Panc1 (cell line): ENCODE data around the gene NCKAP1. TPM values are rescaled to one million over a fixed set of nuclear protein-coding genes. Genes with fewer than 3 reads are reported as not detected.

ENCODE experiments used
- ATAC-seq: fragments of 200-7000 bp; cut with Tn5 transposase; 2 replicates; pipeline ENCODE4 v1.9.1; 2020; ENCODE audit warnings: mild to moderate bottlenecking, moderate library complexity
- BruUV-seq: library from RNA; stranded (reverse); fragments of 400-500 nt; replicated peaks from 2 replicates; lab custom pipeline; 2021; lab: Mats Ljungman, UMichigan
- CTCF ChIA-PET: fragments of 300-600 bp; sonication (Branson Sonifier 250); formaldehyde crosslinking; loops from one replicate; lab custom pipeline; 2022; ENCODE audit warnings: antibody characterized with exemption; lab: Charles Lee
- POLR2A ChIA-PET: fragments of 300-600 bp; sonication (Branson Sonifier 250); formaldehyde crosslinking; loops from one replicate; lab custom pipeline; 2022; ENCODE audit warnings: antibody characterized with exemption; lab: Charles Lee
- DNase-seq: peaks from one replicate; pipeline ENCODE4 v3.0.0-alpha.2; 2010; ENCODE audit warnings: low read depth, low spot score
- H3K27ac ChIP-seq: 2 replicates; pipeline ENCODE4 v1.5.1; 2011; ENCODE audit warnings: mild to moderate bottlenecking, low read length, inconsistent platforms
- H3K27me3 ChIP-seq: fragments of 200-500 bp; sonication (Bioruptor generic); 2 replicates; pipeline ENCODE4 v1.6.0; 2014; ENCODE audit warnings: low read length, inconsistent platforms; ENCODE audit not compliant: control insufficient read depth, insufficient read depth
- H3K36me3 ChIP-seq: fragments of 200-500 bp; sonication (Bioruptor generic); 2 replicates; pipeline ENCODE4 v1.5.1; 2014; ENCODE audit warnings: inconsistent platforms, mild to moderate bottlenecking, low read length, moderate library complexity; ENCODE audit not compliant: control insufficient read depth, insufficient read depth
- H3K4me1 ChIP-seq: 2 replicates; pipeline ENCODE4 v1.5.1; 2011; ENCODE audit warnings: inconsistent platforms, mild to moderate bottlenecking, low read length, moderate library complexity; ENCODE audit not compliant: control insufficient read depth, insufficient read depth
- H3K4me3 ChIP-seq, 2 experiments: 2 replicates each; pipeline ENCODE4 v1.5.1; 2011 to 2012; ENCODE audit warnings: low read depth in 2 of 2, low read length in 2 of 2, mild to moderate bottlenecking in 2 of 2, inconsistent platforms in 1 of 2, moderate library complexity in 1 of 2
- H3K9me3 ChIP-seq: fragments of 200-500 bp; sonication (Bioruptor generic); 2 replicates; pipeline ENCODE4 v1.5.1; 2014; ENCODE audit warnings: low read depth, mild to moderate bottlenecking, inconsistent platforms, low read length, moderate library complexity; ENCODE audit not compliant: control insufficient read depth, insufficient read depth
- POLR2AphosphoS5 ChIP-seq: IDR thresholded peaks from 2 replicates; pipeline ENCODE4 v1.6.1; 2012; ENCODE audit warnings: mild to moderate bottlenecking, low read depth, low read length, moderate library complexity
- SIN3A ChIP-seq: IDR thresholded peaks from 2 replicates; pipeline ENCODE4 v1.6.1; 2012; ENCODE audit warnings: low read depth, mild to moderate bottlenecking, low read length, moderate library complexity, borderline replicate concordance; ENCODE audit not compliant: insufficient read depth
- TCF7L2 ChIP-seq: IDR thresholded peaks from 2 replicates; pipeline ENCODE4 v1.6.1; 2011; ENCODE audit warnings: mild to moderate bottlenecking, low read depth, low read length, inconsistent platforms
- in situ Hi-C: cut with HindIII; loops from 2 replicates; pipeline ENCODE4 v1.10.0; 2016; ENCODE audit warnings: low sequenced_read_pairs, low pct_unique_long_range_greater_than_20kb
- intact Hi-C: fragments of 100-400 bp; cut with micrococcal nuclease; formaldehyde crosslinking; loops from one replicate; pipeline ENCODE4 v1.10.0; 2022; ENCODE audit not compliant: unreplicated experiment
- total RNA-seq: library from RNA; stranded (reverse); gene quantifications from one replicate; pipeline ENCODE4 v1.2.1, GENCODE V29; 2021; ENCODE audit not compliant: unreplicated experiment
- TF ChIP-seq, protein P1 (sequence below): fragments of 450-650 bp; IDR thresholded peaks from 2 replicates; pipeline ENCODE4 v1.5.1; 2017; ENCODE audit warnings: mild to moderate bottlenecking
- TF ChIP-seq, protein P2 (sequence below), 2 experiments: IDR thresholded peaks; 2 replicates each; pipeline ENCODE4 v1.6.1; 2011 to 2012; ENCODE audit warnings: low read depth in 2 of 2, control low read depth in 1 of 2, low read length in 1 of 2, mild to moderate bottlenecking in 1 of 2, moderate library complexity in 1 of 2; ENCODE audit not compliant: insufficient read depth in 1 of 2

NCKAP1 gene
- total RNA-seq, 1 experiment from 2014 or later, result 174 TPM

DNA sequence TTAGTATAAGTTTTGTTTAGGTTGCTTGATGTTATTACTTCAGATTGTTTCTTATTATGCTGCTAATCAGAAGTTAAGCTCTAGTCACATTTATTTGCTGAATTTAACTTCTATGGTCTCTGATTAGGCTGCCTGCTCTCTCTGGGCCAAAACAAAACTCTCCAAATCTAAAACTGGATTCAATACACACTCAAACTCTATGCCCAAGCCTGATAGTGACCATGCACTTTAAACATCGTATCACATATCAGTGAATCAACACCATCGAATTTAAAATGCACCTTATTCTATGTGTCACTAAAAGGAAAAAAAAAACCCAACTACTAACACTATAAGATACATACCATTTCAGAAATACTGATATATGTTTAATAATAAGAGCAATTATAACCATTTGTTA, 94.9 kb downstream of the NCKAP1 start:
- Histone ChIP-seq H3K27me3 (no peaks in the 10 kb centered on the region), H3K36me3 (peaks cover 17% of the 10 kb centered on the region), H3K27ac (no peak overlapping the region), H3K4me3 (no peak overlapping the region), H3K4me1 (no peaks in the 10 kb centered on the region), H3K9me3 (no peaks in the 10 kb centered on the region)
- no TSS peak for BruUV-seq
- TF ChIP-seq POLR2AphosphoS5 (no peak), SIN3A (no peak), TCF7L2 (no peak)
- TF ChIP-seq, protein P1, sequence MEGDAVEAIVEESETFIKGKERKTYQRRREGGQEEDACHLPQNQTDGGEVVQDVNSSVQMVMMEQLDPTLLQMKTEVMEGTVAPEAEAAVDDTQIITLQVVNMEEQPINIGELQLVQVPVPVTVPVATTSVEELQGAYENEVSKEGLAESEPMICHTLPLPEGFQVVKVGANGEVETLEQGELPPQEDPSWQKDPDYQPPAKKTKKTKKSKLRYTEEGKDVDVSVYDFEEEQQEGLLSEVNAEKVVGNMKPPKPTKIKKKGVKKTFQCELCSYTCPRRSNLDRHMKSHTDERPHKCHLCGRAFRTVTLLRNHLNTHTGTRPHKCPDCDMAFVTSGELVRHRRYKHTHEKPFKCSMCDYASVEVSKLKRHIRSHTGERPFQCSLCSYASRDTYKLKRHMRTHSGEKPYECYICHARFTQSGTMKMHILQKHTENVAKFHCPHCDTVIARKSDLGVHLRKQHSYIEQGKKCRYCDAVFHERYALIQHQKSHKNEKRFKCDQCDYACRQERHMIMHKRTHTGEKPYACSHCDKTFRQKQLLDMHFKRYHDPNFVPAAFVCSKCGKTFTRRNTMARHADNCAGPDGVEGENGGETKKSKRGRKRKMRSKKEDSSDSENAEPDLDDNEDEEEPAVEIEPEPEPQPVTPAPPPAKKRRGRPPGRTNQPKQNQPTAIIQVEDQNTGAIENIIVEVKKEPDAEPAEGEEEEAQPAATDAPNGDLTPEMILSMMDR, result no peak
- TF ChIP-seq, protein P2, sequence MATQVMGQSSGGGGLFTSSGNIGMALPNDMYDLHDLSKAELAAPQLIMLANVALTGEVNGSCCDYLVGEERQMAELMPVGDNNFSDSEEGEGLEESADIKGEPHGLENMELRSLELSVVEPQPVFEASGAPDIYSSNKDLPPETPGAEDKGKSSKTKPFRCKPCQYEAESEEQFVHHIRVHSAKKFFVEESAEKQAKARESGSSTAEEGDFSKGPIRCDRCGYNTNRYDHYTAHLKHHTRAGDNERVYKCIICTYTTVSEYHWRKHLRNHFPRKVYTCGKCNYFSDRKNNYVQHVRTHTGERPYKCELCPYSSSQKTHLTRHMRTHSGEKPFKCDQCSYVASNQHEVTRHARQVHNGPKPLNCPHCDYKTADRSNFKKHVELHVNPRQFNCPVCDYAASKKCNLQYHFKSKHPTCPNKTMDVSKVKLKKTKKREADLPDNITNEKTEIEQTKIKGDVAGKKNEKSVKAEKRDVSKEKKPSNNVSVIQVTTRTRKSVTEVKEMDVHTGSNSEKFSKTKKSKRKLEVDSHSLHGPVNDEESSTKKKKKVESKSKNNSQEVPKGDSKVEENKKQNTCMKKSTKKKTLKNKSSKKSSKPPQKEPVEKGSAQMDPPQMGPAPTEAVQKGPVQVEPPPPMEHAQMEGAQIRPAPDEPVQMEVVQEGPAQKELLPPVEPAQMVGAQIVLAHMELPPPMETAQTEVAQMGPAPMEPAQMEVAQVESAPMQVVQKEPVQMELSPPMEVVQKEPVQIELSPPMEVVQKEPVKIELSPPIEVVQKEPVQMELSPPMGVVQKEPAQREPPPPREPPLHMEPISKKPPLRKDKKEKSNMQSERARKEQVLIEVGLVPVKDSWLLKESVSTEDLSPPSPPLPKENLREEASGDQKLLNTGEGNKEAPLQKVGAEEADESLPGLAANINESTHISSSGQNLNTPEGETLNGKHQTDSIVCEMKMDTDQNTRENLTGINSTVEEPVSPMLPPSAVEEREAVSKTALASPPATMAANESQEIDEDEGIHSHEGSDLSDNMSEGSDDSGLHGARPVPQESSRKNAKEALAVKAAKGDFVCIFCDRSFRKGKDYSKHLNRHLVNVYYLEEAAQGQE (IDR thresholded peaks at IDR 0.05; ENCODE audit: insufficient read depth in 1 of 2, low read depth in 2 of 2, low read length in 1 of 2), result no peak
- intact Hi-C loops, result no loop called here
- DNase-seq (no peak), ATAC-seq (no peak)
- in situ Hi-C loops, result no loop called here
- ChIA-PET POLR2A (no interaction called here), CTCF (no interaction called here)

DNA sequence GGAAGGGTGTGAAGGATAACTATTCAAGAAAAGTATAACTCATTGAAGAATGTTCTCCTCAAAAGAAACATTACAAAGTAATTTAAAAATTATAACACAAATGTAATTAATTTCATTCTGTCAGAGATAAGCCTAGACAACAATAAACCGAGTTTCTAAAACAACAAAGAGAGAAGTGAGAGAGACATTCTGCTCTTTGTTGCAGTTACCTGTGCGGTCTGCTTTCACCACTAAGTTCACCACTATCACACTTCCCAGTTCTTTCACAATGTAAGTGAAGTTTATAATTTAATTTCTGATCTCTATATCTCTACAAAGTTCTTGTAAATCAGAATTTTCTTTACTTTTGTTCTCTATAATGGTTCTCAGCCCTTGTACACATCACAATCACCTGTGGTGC, 95.5 kb downstream of the NCKAP1 start:
- intact Hi-C loops, result no loop called here
- ATAC-seq (no peak), DNase-seq (no peak)
- in situ Hi-C loops, result no loop called here
- Histone ChIP-seq H3K4me3 (no peak overlapping the region), H3K4me1 (no peaks in the 10 kb centered on the region), H3K27me3 (no peaks in the 10 kb centered on the region), H3K36me3 (peaks cover 16% of the 10 kb centered on the region), H3K9me3 (no peaks in the 10 kb centered on the region), H3K27ac (no peak overlapping the region)
- ChIA-PET CTCF (no interaction called here), POLR2A (no interaction called here)
- no TSS peak for BruUV-seq
- TF ChIP-seq, protein P1, result no peak
- TF ChIP-seq, protein P2 (IDR thresholded peaks at IDR 0.05; ENCODE audit: insufficient read depth in 1 of 2, low read depth in 2 of 2, low read length in 1 of 2), result no peak
- TF ChIP-seq TCF7L2, result no peak
- no peak for TF ChIP-seq POLR2AphosphoS5
- no peak for TF ChIP-seq SIN3A
